SU-DHL-6 (cell line): ENCODE results near the gene DOCK9.

Experiments
- CTCF ChIP-seq: fragments of 200-600 bp; sonication (generic); IDR thresholded peaks from one replicate; pipeline ENCODE4 v1.5.1; 2017; ENCODE audit warnings: antibody characterized with exemption, mild to moderate bottlenecking, low read length, moderate library complexity; ENCODE audit not compliant: insufficient read depth, poor library complexity, severe bottlenecking
- EZH2phosphoT487 ChIP-seq: fragments of 200-600 bp; sonication (generic), shearing (Covaris generic); conservative IDR thresholded peaks from 2 replicates; pipeline ENCODE4 v1.6.1; 2018; ENCODE audit warnings: mild to moderate bottlenecking, antibody characterized with exemption, low read length, moderate library complexity, mixed read lengths

GRCh38 chr13:98829541-98829940 lies 148.3 kb downstream of the DOCK9 start:
- TF ChIP-seq CTCF, result no peak
- no peak for TF ChIP-seq EZH2phosphoT487
